Testis (tissue), 3 donors: Measurements from ENCODE around the gene MNX1. TPM values are rescaled to one million over a fixed set of nuclear protein-coding genes. Genes with fewer than 3 reads are reported as not detected.

Experiments
- DNase-seq: peaks from one replicate; pipeline ENCODE4 v3.0.0-alpha.2; 2019
- H3K27ac ChIP-seq, 2 donors: fragments of 200-600 bp; sonication (generic); one replicate each; pipeline ENCODE4 v1.5.1; 2019
- H3K27me3 ChIP-seq: fragments of 200-600 bp; sonication (generic); one replicate; pipeline ENCODE4 v1.5.1; 2019
- H3K36me3 ChIP-seq: fragments of 200-600 bp; sonication (generic); one replicate; pipeline ENCODE4 v1.5.1; 2017; ENCODE audit warnings: low read depth; ENCODE audit errors: missing control alignments
- H3K4me1 ChIP-seq: fragments of 200-600 bp; sonication (generic); one replicate; pipeline ENCODE4 v1.5.1; 2019
- H3K4me3 ChIP-seq, 2 donors: fragments of 200-600 bp; sonication (generic); one replicate each; pipeline ENCODE4 v1.5.1; 2017 to 2019
- H3K9me3 ChIP-seq: fragments of 200-600 bp; sonication (generic); one replicate; pipeline ENCODE4 v1.5.1; 2017
- POLR2A ChIP-seq: fragments of 450-650 bp; IDR thresholded peaks from one replicate; pipeline ENCODE4 v1.6.1; 2017; ENCODE audit warnings: antibody characterized with exemption, mild to moderate bottlenecking, moderate library complexity
- WGBS, 2 donors: methylation state at CpG; one replicate each; pipeline ENCODE4 v1.1.5; 2018; 5-methylcytosine and 5-hydroxymethylcytosine counted together
- intact Hi-C: fragments of 100-400 bp; cut with DNase I; formaldehyde crosslinking; loops from one replicate; pipeline ENCODE4 v1.15.1; 2023; ENCODE audit warnings: low total_unique reads
- polyA plus RNA-seq: library from polyadenylated mRNA; stranded (reverse); fragments of 350-450 nt; fragmentation: Illumina TruSeq; extraction: RNeasy Lipid Tissue Mini Kit (QIAGEN cat#74804); gene quantifications from one replicate; pipeline ENCODE4 v1.2.3, GENCODE V29; 2014; ENCODE audit warnings: low read depth, low replicate concordance; ENCODE audit not compliant: insufficient read depth
- total RNA-seq, 2 donors: library from RNA; depleted of rRNA; stranded (reverse); fragments of >200 nt; gene quantifications; one replicate each; pipeline ENCODE4 v1.2.3, GENCODE V29; 2016
- TF ChIP-seq, protein P1 (sequence below), 3 experiments: fragments of 450-650 bp in 2 of 3; fragments of 200-600 bp in 1 of 3; sonication (generic) in 1 of 3; IDR thresholded peaks; one replicate each; pipeline ENCODE4 v1.5.1; 2016 to 2019; ENCODE audit warnings: antibody characterized with exemption in 3 of 3, mild to moderate bottlenecking in 2 of 3, moderate library complexity in 1 of 3

Gene MNX1
- total and polyA plus RNA-seq, 3 donors from 2014 or later = 1.5 to 3.3 (median 3.0) TPM

DNA sequence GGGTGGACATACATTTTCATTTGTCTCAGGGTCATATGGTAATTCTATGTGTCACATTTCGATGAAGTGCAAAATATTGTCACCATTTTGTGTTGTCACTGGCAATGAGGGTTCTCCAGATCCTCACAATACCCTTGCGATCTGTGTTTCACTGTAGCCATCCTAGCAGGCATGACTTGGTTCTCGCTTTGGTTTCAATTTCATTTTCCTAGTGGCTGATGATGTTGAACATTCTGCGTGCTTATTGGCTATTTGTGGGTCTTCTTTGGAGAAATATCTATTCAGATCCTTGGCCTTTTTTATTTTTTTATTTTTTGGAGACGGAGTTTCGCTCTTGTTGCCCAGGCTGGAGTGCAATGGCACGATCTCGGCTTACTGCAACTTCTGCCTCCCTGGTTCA is 24.8 kb upstream of the MNX1 start:
- no peak overlapping the region for H3K27ac ChIP-seq
- no peaks in the 10 kb centered on the region for H3K9me3 ChIP-seq
- H3K36me3 ChIP-seq = no peaks in the 10 kb centered on the region
- TF ChIP-seq, protein P1, sequence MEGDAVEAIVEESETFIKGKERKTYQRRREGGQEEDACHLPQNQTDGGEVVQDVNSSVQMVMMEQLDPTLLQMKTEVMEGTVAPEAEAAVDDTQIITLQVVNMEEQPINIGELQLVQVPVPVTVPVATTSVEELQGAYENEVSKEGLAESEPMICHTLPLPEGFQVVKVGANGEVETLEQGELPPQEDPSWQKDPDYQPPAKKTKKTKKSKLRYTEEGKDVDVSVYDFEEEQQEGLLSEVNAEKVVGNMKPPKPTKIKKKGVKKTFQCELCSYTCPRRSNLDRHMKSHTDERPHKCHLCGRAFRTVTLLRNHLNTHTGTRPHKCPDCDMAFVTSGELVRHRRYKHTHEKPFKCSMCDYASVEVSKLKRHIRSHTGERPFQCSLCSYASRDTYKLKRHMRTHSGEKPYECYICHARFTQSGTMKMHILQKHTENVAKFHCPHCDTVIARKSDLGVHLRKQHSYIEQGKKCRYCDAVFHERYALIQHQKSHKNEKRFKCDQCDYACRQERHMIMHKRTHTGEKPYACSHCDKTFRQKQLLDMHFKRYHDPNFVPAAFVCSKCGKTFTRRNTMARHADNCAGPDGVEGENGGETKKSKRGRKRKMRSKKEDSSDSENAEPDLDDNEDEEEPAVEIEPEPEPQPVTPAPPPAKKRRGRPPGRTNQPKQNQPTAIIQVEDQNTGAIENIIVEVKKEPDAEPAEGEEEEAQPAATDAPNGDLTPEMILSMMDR (IDR thresholded peaks at IDR 0.05) = no peak
- WGBS, 2 donors = 91 to 93% methylated on average over 8 of the region's 8 CpGs
- no peaks in the 10 kb centered on the region for H3K4me1 ChIP-seq
- no peaks in the 10 kb centered on the region for H3K27me3 ChIP-seq
- intact Hi-C loops = no loop called here
- H3K4me3 ChIP-seq = no peak overlapping the region
- no peak for DNase-seq

GRCh38 chr7:157033483-157034473 is 23.3 kb upstream of the MNX1 start:
- H3K4me3 ChIP-seq = no peak overlapping the region
- H3K36me3 ChIP-seq = no peaks in the 10 kb centered on the region
- 86 to 87% methylated on average over 19 to 23 of the region's 23 CpGs for WGBS, 2 donors
- no peaks in the 10 kb centered on the region for H3K9me3 ChIP-seq
- intact Hi-C loops = no loop called here
- H3K27me3 ChIP-seq = no peaks in the 10 kb centered on the region
- H3K27ac ChIP-seq = no peak overlapping the region
- TF ChIP-seq POLR2A = no peak
- TF ChIP-seq, protein P1 (IDR thresholded peaks at IDR 0.05) = no peak
- H3K4me1 ChIP-seq = no peaks in the 10 kb centered on the region
- no peak for DNase-seq

DNA sequence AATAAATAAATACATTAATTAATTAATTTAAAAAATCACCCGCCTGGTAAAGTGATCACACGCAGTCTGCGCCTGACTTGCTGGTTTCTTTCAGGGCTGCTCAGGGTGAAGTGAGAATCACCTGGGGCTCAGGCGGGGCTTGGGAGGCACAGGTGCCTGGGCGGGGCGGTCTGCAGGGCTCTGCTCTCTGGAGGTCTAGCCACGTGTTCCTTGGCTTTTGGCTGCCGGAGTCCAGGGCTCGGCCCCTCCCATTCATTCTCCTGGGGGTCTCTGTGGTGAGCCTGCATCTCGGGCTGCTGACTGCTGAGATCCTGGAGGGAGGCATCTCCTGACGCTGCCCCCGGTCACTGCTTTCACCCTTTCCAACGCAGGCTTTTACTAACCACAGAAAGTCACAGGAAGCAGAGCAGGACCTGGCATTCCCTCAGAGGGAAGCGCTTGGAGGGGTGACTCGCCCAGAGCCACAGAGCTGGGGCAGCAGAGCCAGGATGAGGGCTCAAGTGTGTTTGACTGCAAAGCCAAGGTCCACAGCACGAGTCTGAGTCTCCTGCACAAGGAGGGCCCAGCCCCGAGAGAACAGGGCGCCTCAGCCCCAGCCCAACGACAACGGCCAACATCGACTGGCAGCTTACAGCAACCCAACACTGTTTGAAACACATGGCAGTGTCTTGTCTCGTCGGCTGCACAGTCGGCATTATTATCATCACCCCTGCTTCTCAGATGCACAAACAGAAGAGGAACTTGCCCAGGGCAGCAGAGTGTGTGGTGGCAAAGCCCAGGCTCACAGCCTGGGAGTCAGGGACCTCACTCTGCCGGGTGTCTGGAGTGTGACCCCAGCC is 22.4 kb upstream of the MNX1 start:
- Histone ChIP-seq H3K4me3 (no peak overlapping the region), H3K4me1 (no peaks in the 10 kb centered on the region), H3K27me3 (no peaks in the 10 kb centered on the region), H3K36me3 (no peaks in the 10 kb centered on the region), H3K27ac (no peak overlapping the region), H3K9me3 (no peaks in the 10 kb centered on the region)
- DNase-seq = no peak
- intact Hi-C loops = no loop called here
- TF ChIP-seq, protein P1 (IDR thresholded peaks at IDR 0.05) = no peak
- no peak for TF ChIP-seq POLR2A
- 65 to 82% methylated on average over 18 to 25 of the region's 25 CpGs for WGBS, 2 donors

DNA sequence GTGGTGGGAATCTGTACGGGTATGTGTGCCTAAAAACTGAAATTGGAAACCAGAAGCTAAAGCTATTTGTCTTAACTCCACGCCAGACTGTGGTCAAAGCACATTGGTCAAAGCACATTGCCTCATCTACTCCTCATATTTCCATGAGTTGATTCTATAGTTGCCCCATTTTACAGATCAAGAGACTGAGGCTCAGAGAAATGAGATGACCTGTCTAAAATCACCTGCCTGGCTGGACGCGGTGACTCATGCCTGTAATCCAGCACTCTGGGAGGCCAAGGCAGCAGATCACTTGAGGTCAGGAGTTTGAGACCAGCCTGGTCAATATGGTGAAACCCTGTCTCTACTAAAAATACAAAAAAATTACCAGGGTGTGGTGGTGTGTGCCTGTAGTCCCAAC is 21.7 kb upstream of the MNX1 start:
- Histone ChIP-seq H3K36me3 (no peaks in the 10 kb centered on the region), H3K9me3 (no peaks in the 10 kb centered on the region), H3K27me3 (no peaks in the 10 kb centered on the region), H3K4me3 (no peak overlapping the region), H3K4me1 (no peaks in the 10 kb centered on the region), H3K27ac (no peak overlapping the region)
- WGBS, 2 donors = 77 to 79% methylated on average over 4 of the region's 4 CpGs
- TF ChIP-seq, protein P1 (IDR thresholded peaks at IDR 0.05) = no peak
- no peak for TF ChIP-seq POLR2A
- intact Hi-C loops = no loop called here
- DNase-seq = no peak
